LHCN-M2 (cell line): ENCODE results near the gene KIF12. TPM values are rescaled to one million over a fixed set of nuclear protein-coding genes. Genes with fewer than 3 reads are reported as not detected.

Experiments
- DNase-seq: peaks from one replicate; pipeline ENCODE4 v3.0.0-alpha.2; 2012; ENCODE audit warnings: low read depth
- total RNA-seq: library from RNA; depleted of rRNA; stranded (reverse); fragments of >200 nt; gene quantifications from 2 replicates; pipeline ENCODE4 v1.2.3, GENCODE V29; 2014

KIF12 gene
- total RNA-seq, 1 experiment from 2014 or later: not detected

DNA sequence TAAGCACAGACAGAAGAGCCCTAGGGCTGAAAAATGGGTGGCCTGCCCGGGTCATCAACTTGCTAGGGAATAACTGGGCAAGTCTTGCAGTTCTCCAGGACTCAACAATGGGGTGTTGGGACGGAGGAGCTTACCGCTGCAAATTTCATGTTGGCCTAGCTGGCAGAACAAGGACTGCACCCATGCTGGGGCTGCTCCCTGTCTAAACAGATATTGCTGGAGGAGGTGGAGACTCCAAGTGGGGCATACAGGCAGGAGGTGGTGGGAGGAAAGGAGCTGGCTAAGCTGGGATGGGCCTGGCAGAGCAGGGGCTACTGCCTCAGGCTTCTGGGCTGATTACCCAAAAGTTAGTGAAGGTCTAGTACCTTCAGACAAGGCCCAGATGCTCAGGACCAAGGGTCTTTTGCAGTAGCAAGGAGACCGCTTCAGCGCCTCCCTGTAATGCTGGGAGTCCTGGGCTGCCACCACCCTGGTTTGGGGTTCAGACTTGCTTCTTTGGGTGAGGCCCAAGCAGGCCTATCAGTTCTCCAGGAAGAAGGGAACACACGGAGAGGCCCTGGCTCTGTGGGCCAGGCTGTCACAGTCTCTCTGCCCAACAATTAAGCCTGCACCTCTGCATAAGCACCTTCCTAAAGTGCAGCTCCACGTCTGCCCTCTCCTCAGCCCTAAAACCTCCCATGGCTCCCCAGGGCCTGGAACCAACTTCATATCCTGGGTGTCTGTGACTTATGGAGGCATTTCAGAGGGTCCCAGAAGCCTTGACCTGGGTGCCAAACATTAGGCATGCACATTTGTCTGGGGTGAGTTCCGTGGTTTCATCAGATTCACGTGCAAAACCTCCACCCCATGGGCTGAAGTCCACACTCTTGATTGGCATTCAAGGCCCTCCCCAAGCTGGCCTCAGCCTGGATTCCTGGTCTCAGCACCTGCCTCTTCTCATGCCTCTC lies 24.2 kb upstream of the KIF12 start:
- DNase-seq: no peak

DNA sequence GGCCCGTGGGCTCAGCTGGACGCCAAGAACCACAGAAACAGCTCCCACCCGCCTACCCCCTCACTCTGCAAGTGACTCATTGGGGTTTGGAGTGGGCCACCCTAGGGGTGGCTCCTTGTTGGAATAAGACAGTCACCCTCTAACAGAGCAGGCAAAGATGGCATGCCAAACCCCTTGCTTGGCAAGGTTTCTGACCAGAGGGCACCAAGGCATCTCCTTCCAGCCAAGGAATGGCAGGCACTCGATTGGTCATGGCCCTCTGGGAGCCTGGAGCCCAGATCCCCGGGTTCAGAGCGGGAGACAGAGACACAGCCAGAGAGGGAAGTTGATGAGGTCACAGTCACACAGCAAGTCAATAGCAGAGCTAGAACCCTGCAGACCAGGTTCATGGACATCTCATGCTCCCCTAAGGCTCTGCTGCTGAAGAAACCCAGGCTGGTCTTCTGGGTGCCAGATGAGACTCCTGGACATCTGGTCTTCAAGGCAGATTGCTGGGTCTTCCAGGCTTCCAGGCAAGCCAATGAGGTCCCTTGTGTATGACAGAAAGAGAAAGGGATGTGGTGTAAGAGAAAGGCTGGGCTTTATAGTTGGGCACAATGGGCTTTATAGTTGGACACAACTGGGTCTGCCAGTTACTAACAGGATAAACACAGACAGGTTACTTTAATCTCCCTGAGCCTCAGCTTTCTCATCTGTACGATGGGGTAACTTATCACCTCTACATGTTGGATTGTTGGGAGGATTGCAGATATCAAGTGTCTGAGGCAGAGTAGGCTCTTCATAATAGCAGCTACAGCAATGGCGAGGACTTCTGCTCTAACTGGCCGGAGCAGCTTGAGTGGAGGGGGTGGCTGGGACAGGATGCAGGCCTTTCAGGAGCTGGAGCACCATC lies 23.3 kb upstream of the KIF12 start:
- DNase-seq: no peak

DNA sequence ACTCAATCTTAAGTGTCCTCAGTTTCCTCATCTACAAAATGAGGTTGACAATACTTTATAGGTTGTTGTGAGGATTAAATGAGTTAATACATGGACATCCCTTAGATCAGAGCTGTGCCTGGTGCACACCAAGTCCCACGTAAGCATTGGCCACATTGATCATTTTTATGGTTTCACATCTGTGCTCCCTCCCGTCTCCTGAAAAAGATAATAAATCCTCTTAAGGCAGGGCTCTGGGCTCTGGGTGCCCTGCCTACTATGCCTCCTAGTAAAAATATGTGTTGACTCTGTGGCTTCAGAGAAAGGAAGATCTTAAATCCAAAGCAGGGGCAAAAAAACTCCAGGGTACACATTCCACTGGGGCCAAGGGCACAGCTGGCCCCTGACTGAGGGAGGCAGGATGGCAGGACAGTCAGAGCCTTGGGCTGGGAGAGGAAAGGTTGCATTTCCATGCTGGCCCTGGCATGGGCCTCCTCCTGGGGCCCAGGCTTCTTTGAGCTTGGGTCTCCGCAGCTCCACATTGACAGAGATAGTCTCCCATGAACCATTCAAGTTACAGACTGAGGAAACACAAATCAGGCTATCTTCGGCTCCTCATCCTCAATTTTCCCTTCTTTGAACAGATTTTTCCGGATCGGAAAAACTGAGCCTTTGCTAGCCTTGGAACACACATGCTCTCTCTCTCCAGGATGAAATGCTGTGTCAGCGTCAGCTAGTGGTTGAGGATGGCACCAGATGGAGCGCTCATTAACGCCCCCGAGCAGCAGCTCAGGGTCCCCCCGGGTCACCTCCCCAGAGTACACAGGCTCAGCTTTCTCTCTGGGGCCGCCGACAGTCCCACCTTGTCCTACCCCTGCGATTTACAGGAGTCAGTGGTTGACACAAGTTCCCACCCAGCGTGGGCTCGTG lies 22.4 kb upstream of the KIF12 start:
- DNase-seq: no peak

DNA sequence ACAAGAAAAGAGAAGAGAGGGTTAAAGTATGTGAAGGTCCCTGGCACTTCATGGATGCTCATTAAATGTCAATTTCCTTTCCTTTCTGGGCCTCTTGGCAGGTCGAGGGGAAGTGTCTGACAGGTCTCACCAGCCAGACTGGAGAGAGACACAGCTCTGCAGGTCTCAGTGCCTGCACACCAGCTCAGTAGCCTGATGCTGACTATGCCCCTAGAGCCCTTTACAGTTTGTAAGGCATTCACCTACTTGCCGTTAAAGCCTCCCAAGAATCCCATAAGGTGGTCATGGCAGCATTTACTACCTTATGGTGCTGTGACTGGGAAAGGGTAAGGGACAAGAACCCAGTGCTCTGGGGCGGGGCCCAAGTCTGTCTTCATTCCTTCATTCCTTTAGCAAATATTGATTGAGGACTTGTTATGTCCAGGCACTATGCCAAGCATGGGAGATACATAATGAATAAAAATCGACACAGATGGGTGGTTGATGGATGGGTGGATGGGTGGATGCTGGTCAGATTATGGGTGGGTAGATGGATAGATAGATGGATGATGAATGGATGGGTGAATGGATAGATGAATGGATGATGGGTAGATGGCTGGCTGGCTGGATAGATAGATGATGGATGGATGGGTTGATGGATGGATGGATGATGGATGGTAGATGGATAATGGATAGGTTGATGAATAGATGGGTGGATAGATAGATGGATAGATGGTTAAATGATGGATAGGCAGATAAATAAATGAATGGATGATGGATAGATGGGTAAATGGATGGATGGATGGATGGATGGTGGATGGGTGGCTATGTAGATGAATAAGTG lies 21.3 kb upstream of the KIF12 start:
- DNase-seq: no peak

DNA sequence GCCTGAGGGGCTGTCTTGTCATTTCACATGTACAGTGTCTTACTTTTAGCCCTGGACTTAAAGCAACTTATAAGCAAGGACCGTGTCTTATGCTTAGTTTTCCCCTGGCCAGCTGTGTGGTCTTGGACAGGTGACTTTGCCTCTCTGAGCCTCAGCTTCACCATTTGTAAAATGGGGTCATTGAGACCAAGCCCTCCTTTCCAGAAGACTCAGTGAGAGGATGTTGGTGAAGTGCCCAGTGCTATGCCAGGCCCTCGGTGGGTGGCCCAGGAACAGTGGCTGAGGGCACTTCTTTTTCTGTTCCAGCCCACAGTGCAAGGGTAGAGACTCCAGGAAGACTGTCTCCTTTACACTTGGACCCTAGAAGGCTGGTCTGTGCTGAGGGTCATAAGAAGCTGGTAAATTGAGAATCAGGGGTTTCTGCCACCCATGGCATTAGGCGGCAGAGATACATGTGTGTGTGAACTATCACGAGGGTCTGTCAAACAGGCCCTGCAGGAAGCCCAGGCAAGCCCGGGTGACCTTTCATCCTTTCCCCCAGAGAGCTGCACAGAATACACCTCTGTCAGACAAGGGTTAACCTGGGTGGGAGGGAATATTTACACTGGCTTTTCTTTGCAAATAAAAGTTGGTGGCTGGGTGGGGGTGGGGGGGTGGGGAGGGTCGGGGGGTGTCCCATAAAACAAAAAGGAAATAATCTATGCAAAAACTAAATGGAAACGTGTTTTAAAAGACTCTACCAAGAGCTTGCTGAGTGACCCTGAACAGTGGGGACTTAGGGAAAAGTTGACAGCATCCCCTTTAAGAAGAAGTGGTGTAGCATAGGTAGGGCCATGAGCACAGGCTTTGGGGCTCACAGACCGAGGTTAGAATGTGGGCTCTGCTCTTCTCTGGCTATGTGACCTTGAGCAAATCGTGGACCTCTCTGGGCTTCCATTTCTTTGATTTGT lies 20.4 kb upstream of the KIF12 start:
- no peak for DNase-seq

DNA sequence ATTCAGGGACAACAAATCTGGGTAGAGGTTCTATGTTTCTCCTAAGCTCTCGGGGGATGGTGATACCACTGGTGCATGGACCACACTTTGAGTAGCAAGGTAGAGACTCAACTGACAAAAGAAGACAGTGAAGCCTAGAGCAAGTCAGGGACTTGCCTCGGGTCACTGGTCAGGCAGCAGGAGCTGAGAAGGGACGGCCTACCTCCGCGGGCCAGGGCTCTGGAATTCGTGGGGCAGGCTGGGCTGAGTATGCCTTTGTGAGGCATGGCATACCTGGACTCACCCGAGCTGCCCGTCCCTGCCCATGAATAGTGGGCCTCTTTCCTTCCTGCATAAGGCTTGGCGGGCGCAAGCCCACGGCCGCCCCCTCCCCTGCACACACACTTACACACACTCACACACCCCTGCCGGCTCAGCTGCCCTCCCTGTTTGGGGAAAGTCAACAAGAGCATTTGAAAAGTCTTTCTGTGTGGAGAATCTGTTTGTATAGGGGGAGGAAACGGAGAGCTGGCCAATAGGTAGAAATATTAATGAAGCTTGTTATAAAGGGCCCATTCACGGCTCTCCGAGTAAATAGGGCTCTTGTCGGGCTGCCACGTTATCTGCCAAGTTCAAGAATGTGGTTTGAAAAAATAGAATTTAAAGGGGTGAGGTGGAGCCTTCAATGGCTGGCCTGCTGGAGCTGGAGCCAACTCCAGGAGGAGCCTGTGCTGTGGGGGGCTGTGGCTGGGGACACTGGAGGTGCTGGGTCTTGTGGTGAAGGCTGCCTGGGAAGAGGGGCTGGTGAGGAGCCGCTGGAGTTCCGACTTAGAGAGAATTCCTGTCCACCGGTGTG lies 19.1 kb upstream of the KIF12 start:
- no peak for DNase-seq

DNA sequence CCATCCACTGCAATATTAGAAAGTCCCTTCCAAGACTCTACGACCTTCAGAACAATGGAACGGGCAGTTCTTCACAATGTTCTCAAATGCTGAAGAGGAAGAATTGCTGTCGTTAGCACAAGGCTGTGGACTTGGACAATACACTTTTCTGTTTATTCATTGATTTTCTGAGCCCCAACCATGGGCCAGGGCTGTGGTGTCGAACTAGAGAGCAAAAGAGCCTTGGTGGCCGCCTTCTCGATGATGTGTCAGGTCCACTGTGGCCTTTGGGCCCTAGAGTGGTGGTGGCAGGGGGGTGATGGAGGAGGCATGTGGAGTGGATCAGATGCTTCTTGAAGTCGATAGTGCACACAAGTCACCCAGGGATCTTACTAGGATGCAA lies 18.5 kb upstream of the KIF12 start:
- no peak for DNase-seq

DNA sequence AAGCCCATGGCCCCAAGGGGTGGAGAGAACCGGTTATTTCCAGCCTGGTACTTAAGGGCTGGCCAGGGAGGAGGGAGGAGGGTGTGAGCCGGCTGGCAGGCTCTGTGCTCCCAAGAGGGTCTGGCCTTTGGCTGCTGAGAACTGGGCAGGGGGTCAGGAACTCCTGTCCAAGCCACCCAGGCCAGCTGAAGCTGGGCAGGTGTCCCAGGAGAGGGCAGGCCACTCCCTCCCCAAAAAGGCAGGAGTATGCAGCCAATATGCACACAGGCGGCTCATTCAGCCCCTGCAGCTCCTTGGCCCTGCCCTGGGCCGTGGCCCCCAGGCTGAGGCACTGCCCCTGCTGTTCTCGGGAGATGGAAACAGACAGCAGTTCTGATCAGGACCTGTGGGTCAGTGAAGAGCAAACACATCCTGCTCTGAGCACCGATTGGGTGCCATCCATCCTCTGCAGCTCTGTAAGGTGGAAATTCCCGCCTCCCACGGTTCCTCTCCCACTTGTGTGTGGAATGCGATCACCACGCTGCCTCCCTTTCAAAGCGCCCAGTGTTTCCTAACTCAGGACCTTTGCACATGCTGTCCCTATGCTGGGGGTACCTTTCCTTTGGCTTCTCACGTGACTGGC lies 17.1 kb upstream of the KIF12 start:
- DNase-seq: no peak

DNA sequence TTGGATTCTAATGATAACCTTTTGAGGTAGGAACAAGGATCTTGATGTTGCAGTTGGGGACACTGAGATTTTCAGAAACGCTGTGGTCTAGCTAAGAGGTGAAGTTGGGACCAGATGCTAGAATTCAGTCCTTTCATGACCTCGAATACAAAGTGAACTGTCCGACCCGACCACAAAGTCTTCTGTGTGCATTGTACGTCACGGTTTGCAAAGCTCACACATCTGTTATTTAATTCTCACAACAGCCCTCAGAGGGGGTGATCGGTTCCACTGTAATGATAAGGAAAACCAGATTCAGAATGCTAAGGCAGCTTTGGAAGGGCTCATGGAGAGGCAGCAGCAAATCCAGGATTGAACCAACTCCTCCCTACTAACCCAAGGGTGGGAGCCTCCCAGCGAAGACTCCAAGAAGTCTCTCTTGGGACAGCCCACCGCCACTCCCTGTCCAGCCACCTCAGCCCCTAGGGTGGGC lies 16.6 kb upstream of the KIF12 start:
- no peak for DNase-seq

DNA sequence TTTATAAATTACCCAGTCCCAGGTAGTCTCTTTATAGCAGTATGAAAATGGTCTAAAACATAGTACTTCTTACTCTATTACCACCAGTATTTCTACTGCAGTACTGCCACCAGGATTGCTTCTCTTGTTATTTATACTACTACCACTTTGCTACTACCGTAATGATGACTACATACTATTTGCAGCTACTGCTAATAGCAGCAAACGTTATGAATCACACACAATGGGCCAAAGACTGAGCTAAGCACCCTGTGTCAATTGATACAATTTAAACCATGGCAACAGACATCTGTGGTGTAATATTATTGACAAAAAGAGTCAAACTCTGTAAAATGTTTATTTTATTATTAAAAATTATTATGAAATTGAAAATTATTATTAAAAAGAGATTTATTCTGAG lies 15.3 kb upstream of the KIF12 start:
- DNase-seq: no peak

DNA sequence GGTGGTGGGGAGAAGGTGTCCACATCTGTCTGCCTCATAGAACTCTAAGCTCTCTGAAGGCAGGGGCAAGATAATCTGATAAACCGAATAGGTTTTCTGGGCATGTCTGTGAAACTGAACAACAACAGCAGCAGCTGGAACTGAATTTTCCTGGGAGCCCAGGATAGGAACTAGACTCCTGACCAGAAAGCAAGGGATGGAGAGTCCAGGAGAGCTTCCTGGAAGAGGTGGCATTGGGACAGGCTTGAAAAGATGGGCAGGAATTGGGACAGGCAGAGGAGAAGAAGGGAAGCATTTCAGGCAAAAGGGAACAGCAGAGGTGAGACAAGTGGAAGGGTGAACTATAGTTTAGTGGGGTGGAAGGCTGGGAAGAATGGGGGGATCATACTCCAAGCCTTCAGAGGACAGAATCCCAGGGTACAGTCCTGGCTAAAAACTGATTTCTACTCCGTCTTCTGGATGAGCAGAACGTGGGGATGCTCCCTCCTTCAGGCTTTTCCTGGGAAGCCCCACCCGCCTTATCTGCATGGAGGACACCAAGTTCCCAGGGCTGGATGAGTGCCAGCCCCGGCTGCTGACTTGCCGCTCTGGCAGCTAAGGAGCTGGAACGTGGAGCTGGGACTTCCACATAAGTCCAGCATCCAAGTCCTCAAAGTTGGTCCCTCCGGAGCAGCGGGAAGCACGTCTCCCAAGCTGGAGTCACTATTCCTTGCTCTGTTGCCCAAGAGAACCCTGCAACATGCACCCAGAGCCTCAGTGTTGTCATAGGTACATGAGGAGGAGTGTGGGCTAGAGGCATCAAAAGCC lies 13.9 kb upstream of the KIF12 start:
- peak; percentile 46 for DNase-seq

DNA sequence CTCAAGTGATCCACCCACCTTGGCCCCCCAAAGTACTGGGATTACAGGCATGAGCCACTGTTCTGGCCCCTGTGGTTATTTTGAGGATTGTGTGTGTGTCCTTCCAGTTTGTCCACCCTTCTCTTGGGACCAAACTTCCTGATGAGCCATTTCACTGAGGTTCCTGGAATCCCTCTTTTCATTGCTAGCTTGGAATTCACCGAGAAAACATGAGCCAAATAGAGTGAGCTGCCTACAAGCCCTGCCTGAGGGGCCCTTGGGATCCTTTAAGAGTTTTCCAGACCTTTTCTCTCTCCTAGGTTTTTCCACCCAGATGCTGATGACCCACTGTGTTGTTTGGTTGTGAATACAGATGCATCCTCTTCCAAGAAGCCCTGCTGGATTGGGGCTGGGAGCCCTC lies 13.2 kb upstream of the KIF12 start:
- DNase-seq: no peak

DNA sequence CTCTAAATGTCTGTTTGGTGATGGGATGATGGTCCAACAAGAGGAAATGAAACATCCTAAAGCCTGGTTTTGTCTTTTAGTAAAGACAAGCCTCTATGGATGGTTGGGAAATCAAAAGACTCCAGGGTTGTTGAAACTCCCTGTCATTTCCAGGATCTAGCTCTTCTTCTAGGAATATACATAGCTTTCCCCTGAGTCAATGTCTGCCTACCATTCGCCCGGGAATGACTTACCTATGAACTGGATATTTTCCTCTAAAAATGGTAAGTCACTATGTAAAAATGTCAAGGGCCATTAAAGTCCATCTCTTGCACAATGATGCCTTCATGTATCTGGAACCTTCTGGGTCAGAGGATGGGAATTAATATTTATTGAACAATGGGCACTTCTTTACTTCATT lies 11.1 kb upstream of the KIF12 start:
- peak; percentile 45 for DNase-seq

DNA sequence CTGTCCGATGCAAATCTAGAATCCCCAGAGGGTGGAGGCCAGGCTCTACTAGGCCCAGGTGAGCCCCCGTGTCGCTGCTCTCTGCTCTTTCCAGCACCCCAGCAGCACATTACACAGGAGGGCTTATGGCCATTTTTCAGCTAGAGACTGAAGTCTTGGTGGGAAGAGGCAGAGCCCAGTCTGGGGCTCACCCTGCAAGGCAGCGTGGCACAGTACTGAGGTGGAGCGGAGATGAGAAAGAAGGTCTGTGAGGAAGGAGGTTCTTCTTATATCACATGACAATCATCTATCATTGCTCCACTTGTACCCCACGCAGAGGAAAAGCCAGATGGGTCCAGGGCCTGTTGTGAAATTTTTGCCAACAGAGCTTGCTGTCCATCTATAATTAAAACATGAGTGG lies 10.0 kb upstream of the KIF12 start:
- no peak for DNase-seq

DNA sequence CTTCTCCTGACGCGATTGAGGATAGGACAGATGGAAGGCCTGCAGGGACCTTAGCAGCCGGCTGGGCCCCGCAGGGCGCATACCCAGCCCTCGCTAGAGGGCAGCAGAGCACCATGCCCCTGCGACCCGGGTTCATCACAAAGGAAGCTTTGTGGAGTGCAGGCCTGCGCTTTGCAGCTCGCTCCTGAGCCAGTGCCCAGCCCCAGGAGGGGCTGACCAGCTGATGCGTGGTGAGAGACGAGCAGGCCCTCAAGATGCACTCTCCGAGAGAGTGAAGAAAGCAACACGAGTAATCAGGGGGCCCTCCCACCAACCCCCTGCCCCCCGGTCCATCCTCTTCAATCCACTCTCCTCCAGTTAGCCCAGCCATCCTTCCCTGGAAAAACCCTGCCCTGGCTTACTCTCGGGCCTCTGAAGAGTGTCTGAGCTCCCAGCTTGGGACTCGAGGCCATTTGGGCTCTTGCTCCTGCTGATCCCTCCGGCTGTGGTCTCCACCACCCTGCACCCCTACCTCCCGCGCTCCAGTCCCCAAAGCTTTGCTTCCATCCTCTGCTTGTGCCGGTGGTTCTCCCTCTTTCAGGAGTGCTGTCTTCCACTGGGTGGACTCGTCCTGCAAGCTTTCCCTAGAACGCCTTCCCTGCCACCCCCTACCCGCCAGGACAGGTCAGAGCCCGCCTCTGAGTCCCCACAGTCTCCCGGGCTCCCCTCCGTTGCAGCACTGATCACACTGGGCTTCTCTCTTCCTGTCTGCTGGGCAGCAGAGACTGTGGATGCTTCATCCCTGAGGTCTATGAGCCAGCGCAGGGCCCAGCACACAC lies 9.1 kb upstream of the KIF12 start:
- peak; percentile 60 for DNase-seq
